ENCODE results near the gene CHST15. TPM values are rescaled to one million over a fixed set of nuclear protein-coding genes. Genes with fewer than 3 reads are reported as not detected.

CHST15 gene
- total RNA-seq, 2 donors from 2014 or later: 18.5 to 21.5 TPM

- Histone ChIP-seq H3K4me3 (no peak overlapping the region), H3K4me1 (peaks cover 21% of the 10 kb centered on the region), H3K36me3 (replicated peaks in 1 of 2; ENCODE audit: insufficient read depth in 1 of 2, low read depth in 2 of 2) (no peaks in the 10 kb centered on the region), H3K27ac (no peak overlapping the region), H3K27me3 (peaks cover 0 to 35% of the 10 kb centered on the region in 2 donors), H3K9me3 (no peaks in the 10 kb centered on the region)
- intact Hi-C loops (cut with DNase I): no loop called here
- no peak for ATAC-seq
- TF ChIP-seq CTCF (IDR thresholded peaks at IDR 0.05): no peak
- 20 to 26% methylated on average over 34 to 53 of the region's 92 CpGs for WGBS, 2 donors
- DNase-seq: no peak
Observed at GRCh38 chr10:123991611-123992570, 101.5 kb downstream of the CHST15 start.

GRCh38 chr10:123990889-123991288 lies 102.5 kb downstream of the CHST15 start:
- H3K27ac ChIP-seq: no peak overlapping the region
- no peaks in the 10 kb centered on the region for H3K36me3 ChIP-seq (replicated peaks in 1 of 2; ENCODE audit: insufficient read depth in 1 of 2, low read depth in 2 of 2)
- DNase-seq (no peak), ATAC-seq (no peak)
- TF ChIP-seq POLR2A (IDR thresholded peaks at IDR 0.05) (no peak), CTCF (IDR thresholded peaks at IDR 0.05) (no peak)
- H3K4me1 ChIP-seq: peaks cover 21% of the 10 kb centered on the region
- H3K9me3 ChIP-seq: no peaks in the 10 kb centered on the region
- H3K4me3 ChIP-seq: no peak overlapping the region
- 68 to 78% methylated on average over 10 of the region's 10 CpGs for WGBS, 2 donors
- intact Hi-C loops (cut with DNase I): no loop called here
- peaks cover 0 to 35% of the 10 kb centered on the region in 2 donors for H3K27me3 ChIP-seq

GRCh38 chr10:123988694-123989093 lies 104.7 kb downstream of the CHST15 start:
- intact Hi-C loops (cut with DNase I): no loop called here
- ATAC-seq: no peak
- Histone ChIP-seq H3K27me3 (peaks cover 0 to 21% of the 10 kb centered on the region in 2 donors), H3K9me3 (no peaks in the 10 kb centered on the region), H3K27ac (no peak overlapping the region), H3K4me1 (peaks cover 6% of the 10 kb centered on the region), H3K36me3 (replicated peaks in 1 of 2; ENCODE audit: insufficient read depth in 1 of 2, low read depth in 2 of 2) (no peaks in the 10 kb centered on the region), H3K4me3 (no peak overlapping the region)
- no peak for TF ChIP-seq POLR2A (IDR thresholded peaks at IDR 0.05)
- TF ChIP-seq CTCF (IDR thresholded peaks at IDR 0.05): no peak
- DNase-seq: no peak
- 68% methylated on average over 2 of the region's 2 CpGs for WGBS, 2 donors

GRCh38 chr10:123986736-123987135 lies 106.7 kb downstream of the CHST15 start:
- H3K36me3 ChIP-seq (replicated peaks in 1 of 2; ENCODE audit: insufficient read depth in 1 of 2, low read depth in 2 of 2): no peaks in the 10 kb centered on the region

More at GRCh38 chr10:123986736-123987135, 106.7 kb downstream of the CHST15 start:
- Histone ChIP-seq H3K27me3 (peaks cover 0 to 9% of the 10 kb centered on the region in 2 donors), H3K27ac (no peak overlapping the region), H3K9me3 (no peaks in the 10 kb centered on the region), H3K4me1 (peaks cover 4% of the 10 kb centered on the region), H3K4me3 (no peak overlapping the region)
- WGBS, 2 donors: 11 to 17% methylated on average over 1 of the region's 1 CpG
- DNase-seq (no peak), ATAC-seq (no peak)
- TF ChIP-seq CTCF (IDR thresholded peaks at IDR 0.05): no peak
- no peak for TF ChIP-seq POLR2A (IDR thresholded peaks at IDR 0.05)
- intact Hi-C loops (cut with DNase I): no loop called here
